Endothelial cell (in vitro differentiated cells): ENCODE results near the gene IL21R. TPM values are rescaled to one million over a fixed set of nuclear protein-coding genes. Genes with fewer than 3 reads are reported as not detected.

Source experiments
- DNase-seq: peaks from one replicate; pipeline ENCODE4 v3.0.0; 2021; ENCODE audit warnings: low spot score
- H3K27ac Mint-ChIP-seq: one replicate; pipeline ENCODE4 v1.8.0; 2021; ENCODE audit warnings: mixed read lengths, inconsistent platforms; ENCODE audit not compliant: unreplicated experiment
- H3K27me3 Mint-ChIP-seq: one replicate; pipeline ENCODE4 v1.8.0; 2021; ENCODE audit warnings: mild to moderate bottlenecking, moderate library complexity, mixed read lengths, inconsistent platforms; ENCODE audit not compliant: unreplicated experiment
- H3K36me3 Mint-ChIP-seq: one replicate; pipeline ENCODE4 v1.8.0; 2021; ENCODE audit warnings: mild to moderate bottlenecking, low read depth, mixed read lengths, inconsistent platforms; ENCODE audit not compliant: unreplicated experiment
- H3K4me1 Mint-ChIP-seq: one replicate; pipeline ENCODE4 v1.8.0; 2021; ENCODE audit warnings: mild to moderate bottlenecking, mixed read lengths, inconsistent platforms; ENCODE audit not compliant: unreplicated experiment
- H3K4me3 Mint-ChIP-seq: one replicate; pipeline ENCODE4 v1.8.0; 2021; ENCODE audit warnings: mild to moderate bottlenecking, mixed read lengths, inconsistent platforms; ENCODE audit not compliant: unreplicated experiment
- H3K9me3 Mint-ChIP-seq: one replicate; pipeline ENCODE4 v1.8.0; 2021; ENCODE audit warnings: mixed read lengths, inconsistent platforms; ENCODE audit not compliant: unreplicated experiment
- CTCF ChIP-seq: fragments of 200-600 bp; sonication (generic); IDR thresholded peaks from one replicate; pipeline ENCODE4 v1.5.0; 2021; ENCODE audit warnings: antibody characterized with exemption; ENCODE audit not compliant: unreplicated experiment
- total RNA-seq: library from RNA; stranded (reverse); fragmentation: NEBNext Ultra II Directional; extraction: Animal tissue kit (Norgen Biotek cat#: 25700); gene quantifications from one replicate; pipeline ENCODE4 v1.2.1, GENCODE V29; 2021; ENCODE audit not compliant: unreplicated experiment

The IL21R gene
- total RNA-seq, 1 donor from 2014 or later, result not detected

DNA sequence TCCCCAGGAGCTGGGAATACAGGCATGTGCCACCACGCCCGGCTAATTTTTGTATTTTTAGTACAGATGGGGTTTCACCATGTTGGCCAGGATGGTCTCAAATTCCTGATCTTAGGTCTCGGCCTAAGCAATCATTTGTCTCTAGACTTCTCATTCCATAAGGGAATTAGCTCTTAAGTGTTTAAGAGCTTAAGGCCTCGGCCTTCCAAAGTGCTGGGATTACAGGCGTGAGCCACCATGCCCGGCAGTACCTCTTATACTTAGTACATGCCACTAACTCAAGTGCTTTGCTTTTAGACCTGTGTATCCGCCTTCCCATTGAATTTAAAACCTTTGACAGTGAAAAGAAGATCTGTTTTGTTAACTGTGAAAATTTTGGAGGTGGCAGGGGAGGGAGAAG lies 16.6 kb upstream of the IL21R start:
- DNase-seq, result no peak
- Mint-ChIP-seq H3K4me3 (no peak overlapping the region), H3K27ac (no peak overlapping the region), H3K27me3 (no peaks in the 10 kb centered on the region), H3K9me3 (peaks cover 18% of the 10 kb centered on the region), H3K4me1 (no peaks in the 10 kb centered on the region), H3K36me3 (no peaks in the 10 kb centered on the region)
- no peak for TF ChIP-seq CTCF

DNA sequence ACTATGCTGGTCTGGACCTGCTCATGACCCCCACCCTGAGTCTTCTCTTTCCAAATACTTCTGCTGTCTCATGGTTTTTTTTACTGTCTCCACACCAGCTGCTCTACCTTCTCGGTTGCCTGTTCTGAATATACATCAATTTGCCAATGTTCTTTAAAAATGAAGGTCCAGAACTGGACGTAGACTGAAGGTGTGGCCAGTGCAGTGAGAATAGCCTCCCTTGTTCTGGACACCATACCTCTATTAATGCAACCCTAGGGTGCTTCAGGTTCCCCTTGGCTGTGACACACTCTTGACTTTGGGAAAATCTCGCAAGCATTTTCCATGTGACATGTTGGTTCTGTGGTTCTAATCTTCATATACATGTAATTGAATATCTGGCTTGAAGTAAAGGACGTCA lies 15.3 kb upstream of the IL21R start:
- Mint-ChIP-seq H3K36me3 (no peaks in the 10 kb centered on the region), H3K4me1 (no peaks in the 10 kb centered on the region), H3K27ac (no peak overlapping the region), H3K27me3 (no peaks in the 10 kb centered on the region), H3K4me3 (no peak overlapping the region), H3K9me3 (peaks cover 18% of the 10 kb centered on the region)
- no peak for TF ChIP-seq CTCF
- DNase-seq, result no peak

- H3K9me3 Mint-ChIP-seq, result peaks cover 9% of the 10 kb centered on the region
Observed at GRCh38 chr16:27387724-27388123, 14.2 kb upstream of the IL21R start.

DNA sequence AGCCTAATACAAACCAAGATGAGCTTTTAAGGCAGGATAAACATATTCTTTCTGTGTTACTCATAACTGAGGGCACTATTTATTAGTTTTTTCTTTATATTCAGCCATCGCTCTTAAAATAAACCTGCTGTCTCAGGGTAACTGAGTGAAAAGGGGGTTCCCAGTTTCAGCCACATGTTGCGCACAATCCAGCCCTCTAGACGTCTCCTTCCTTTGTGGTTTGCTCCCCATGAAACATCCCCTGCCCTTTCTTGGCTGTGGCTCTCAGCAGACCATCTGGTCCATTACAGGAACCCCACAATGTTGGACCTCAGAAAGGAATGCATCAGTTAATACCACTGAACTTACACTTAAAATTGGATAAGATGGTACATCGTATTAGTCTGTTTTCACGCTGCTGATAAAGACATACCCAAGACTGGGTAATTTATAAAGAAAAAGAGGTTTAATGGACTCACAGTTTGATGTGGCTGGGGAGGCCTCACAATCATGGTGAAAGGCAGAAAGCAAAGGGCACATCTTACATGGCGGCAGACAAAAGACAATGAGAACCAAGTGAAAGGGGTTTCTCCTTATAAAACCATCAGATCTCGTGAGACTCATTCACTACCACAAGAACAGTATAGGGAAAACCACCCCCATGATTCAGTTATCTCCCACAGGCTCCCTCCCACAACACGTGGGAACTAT lies 12.6 kb upstream of the IL21R start:
- TF ChIP-seq CTCF, result no peak
- peaks cover 5% of the 10 kb centered on the region for H3K9me3 Mint-ChIP-seq
- H3K4me3 Mint-ChIP-seq, result no peak overlapping the region
- H3K27me3 Mint-ChIP-seq, result no peaks in the 10 kb centered on the region
- H3K27ac Mint-ChIP-seq, result no peak overlapping the region
- no peak for DNase-seq
- no peaks in the 10 kb centered on the region for H3K4me1 Mint-ChIP-seq
- H3K36me3 Mint-ChIP-seq, result no peaks in the 10 kb centered on the region

More at GRCh38 chr16:27387724-27388123, 14.2 kb upstream of the IL21R start:
- no peaks in the 10 kb centered on the region for H3K27me3 Mint-ChIP-seq
- H3K27ac Mint-ChIP-seq, result no peak overlapping the region
- no peak overlapping the region for H3K4me3 Mint-ChIP-seq
- no peak for TF ChIP-seq CTCF
- no peak for DNase-seq
- H3K4me1 Mint-ChIP-seq, result no peaks in the 10 kb centered on the region
- H3K36me3 Mint-ChIP-seq, result no peaks in the 10 kb centered on the region

- H3K36me3 Mint-ChIP-seq, result no peaks in the 10 kb centered on the region
- no peak overlapping the region for H3K4me3 Mint-ChIP-seq
- H3K27ac Mint-ChIP-seq, result no peak overlapping the region
- no peak for TF ChIP-seq CTCF
- no peaks in the 10 kb centered on the region for H3K27me3 Mint-ChIP-seq
- H3K4me1 Mint-ChIP-seq, result no peaks in the 10 kb centered on the region
- DNase-seq, result no peak
- no peaks in the 10 kb centered on the region for H3K9me3 Mint-ChIP-seq
Observed at GRCh38 chr16:27390151-27390550, 11.8 kb upstream of the IL21R start.
